ENCODE measurements around the gene PLA2G7.

DNA sequence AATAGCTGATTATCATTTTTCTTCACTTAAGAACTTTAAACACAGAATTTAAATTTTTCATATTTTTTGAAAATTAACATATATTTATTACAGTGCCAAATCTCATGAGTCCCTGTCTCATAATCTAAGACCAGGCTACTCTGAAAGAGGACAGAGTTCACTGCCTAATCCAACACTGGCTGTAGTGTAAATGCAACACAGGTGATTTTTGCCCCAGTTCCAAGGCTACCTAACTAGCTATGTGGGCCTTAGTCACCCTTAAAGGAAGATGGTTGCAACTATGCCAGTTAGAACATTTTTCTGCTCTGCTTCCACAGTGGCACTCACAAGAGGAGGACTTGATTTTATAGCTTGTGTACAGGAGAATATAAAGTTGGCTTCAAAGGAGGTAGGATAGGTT lies 77.5 kb downstream of the PLA2G7 start:
- TF ChIP-seq EP300 (IDR thresholded peaks at IDR 0.05), result no peak
- no peak for TF ChIP-seq POLR2A (IDR thresholded peaks at IDR 0.05)
- TF ChIP-seq, protein P1, sequence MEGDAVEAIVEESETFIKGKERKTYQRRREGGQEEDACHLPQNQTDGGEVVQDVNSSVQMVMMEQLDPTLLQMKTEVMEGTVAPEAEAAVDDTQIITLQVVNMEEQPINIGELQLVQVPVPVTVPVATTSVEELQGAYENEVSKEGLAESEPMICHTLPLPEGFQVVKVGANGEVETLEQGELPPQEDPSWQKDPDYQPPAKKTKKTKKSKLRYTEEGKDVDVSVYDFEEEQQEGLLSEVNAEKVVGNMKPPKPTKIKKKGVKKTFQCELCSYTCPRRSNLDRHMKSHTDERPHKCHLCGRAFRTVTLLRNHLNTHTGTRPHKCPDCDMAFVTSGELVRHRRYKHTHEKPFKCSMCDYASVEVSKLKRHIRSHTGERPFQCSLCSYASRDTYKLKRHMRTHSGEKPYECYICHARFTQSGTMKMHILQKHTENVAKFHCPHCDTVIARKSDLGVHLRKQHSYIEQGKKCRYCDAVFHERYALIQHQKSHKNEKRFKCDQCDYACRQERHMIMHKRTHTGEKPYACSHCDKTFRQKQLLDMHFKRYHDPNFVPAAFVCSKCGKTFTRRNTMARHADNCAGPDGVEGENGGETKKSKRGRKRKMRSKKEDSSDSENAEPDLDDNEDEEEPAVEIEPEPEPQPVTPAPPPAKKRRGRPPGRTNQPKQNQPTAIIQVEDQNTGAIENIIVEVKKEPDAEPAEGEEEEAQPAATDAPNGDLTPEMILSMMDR (IDR thresholded peaks at IDR 0.05), result no peak
- TF ChIP-seq POLR2AphosphoS5 (IDR thresholded peaks at IDR 0.05), result no peak

All from stomach (tissue), 4 donors.